Stimulated activated memory B cell treated with anti-CD40 and anti-IgM and Interleukin-4, amounts not matched to agents 10 μg/mL and 1 μg/mL and 100 μg/mL, for 72 hours (primary cell): ENCODE measurements around the gene SRL.
A peak's percentile ranks its signal among the peaks of the same experiment; 100 is the strongest.

ENCODE experiments used
- ATAC-seq: fragments of 150-1000 bp; cut with Tn5 transposase; 2 replicates; pipeline ENCODE4 v1.10.0; 2021
- H3K27ac Mint-ChIP-seq: one replicate; pipeline ENCODE4 v1.8.0; 2022; ENCODE audit warnings: mild to moderate bottlenecking, mixed read lengths
- H3K27me3 Mint-ChIP-seq: one replicate; pipeline ENCODE4 v1.8.0; 2022; ENCODE audit warnings: mixed read lengths
- H3K36me3 Mint-ChIP-seq: one replicate; pipeline ENCODE4 v1.8.0; 2022; ENCODE audit warnings: mixed read lengths
- H3K4me1 Mint-ChIP-seq: one replicate; pipeline ENCODE4 v1.8.0; 2022; ENCODE audit warnings: mixed read lengths
- H3K4me3 Mint-ChIP-seq: one replicate; pipeline ENCODE4 v1.8.0; 2022; ENCODE audit warnings: mild to moderate bottlenecking, moderate library complexity, mixed read lengths
- H3K9me3 Mint-ChIP-seq: one replicate; pipeline ENCODE4 v1.8.0; 2022; ENCODE audit warnings: mixed read lengths

SRL gene

DNA sequence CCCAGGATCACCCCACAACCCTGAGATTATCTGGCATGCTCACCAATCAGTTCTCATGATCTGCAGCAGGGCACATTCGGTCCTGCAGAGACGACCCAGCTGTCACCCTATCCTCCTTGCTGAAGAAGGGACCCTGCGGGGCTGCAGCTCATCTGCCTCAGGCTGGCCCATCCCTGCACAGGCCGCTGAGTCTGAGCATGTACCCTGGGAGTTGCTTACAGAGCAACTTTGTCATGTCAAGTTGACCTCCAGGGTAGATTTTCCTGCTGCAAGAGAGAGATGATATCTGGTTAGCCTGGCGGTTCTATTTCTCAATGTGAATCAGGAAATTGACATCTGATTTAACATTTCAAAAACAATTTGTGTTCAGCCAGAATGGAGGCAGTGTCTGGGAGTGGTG, 89.6 kb downstream of the SRL start:
- ATAC-seq, result no peak
- H3K36me3 Mint-ChIP-seq, result no peaks in the 10 kb centered on the region
- H3K27ac Mint-ChIP-seq, result no peak overlapping the region
- H3K4me3 Mint-ChIP-seq, result no peak overlapping the region
- H3K27me3 Mint-ChIP-seq, result peaks cover 20% of the 10 kb centered on the region
- H3K9me3 Mint-ChIP-seq, result no peaks in the 10 kb centered on the region
- no peaks in the 10 kb centered on the region for H3K4me1 Mint-ChIP-seq

DNA sequence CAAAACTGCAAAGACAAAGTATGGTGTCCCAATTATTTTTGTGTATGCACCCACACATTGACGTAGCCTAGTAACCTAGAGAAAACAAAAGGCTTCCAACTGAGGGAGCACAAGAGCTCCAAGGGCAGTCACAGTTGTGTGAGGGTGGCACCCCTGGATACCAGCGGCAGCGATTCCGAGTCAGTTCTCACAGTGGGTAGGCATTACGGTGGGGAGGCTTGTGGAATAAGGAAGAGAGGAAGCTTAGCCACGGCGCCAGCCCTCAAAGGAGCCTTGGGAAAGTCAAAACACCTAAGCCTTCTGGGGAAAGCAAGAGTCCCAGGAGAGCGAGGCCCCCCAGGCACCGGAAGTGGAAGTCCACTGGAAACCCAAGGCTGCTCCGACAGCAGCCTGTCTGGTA, 94.6 kb downstream of the SRL start:
- H3K4me1 Mint-ChIP-seq, result peaks cover 4% of the 10 kb centered on the region

DNA sequence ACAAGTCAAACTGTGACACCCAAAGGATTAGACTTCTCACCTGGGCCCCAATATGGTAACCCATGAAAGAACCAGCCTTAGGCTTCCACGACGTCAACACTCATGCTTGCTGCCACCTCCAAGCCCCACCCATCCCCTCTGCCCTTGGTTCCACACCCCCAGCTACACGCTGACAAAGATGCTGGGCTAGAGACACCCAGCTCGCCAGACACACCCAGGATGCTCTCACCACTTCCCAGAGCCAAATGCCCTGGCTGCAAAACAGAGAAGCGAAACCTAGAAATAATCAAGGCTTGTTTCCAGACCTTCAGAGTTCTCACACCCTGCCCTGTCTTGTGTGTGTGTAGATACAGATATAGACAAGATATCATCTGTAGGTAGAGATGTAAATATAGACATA, 99.6 kb downstream of the SRL start:
- ATAC-seq, result peak; percentile 85
- Mint-ChIP-seq H3K4me1 (peaks cover 14% of the 10 kb centered on the region), H3K27ac (no peak overlapping the region), H3K4me3 (no peak overlapping the region), H3K27me3 (peaks cover 15% of the 10 kb centered on the region), H3K36me3 (no peaks in the 10 kb centered on the region), H3K9me3 (peaks cover 2% of the 10 kb centered on the region)

More for the DNA sequence above, 94.6 kb downstream of the SRL start:
- Mint-ChIP-seq H3K36me3 (no peaks in the 10 kb centered on the region), H3K9me3 (no peaks in the 10 kb centered on the region), H3K4me3 (no peak overlapping the region), H3K27me3 (peaks cover 16% of the 10 kb centered on the region), H3K27ac (no peak overlapping the region)
- ATAC-seq, result no peak

DNA sequence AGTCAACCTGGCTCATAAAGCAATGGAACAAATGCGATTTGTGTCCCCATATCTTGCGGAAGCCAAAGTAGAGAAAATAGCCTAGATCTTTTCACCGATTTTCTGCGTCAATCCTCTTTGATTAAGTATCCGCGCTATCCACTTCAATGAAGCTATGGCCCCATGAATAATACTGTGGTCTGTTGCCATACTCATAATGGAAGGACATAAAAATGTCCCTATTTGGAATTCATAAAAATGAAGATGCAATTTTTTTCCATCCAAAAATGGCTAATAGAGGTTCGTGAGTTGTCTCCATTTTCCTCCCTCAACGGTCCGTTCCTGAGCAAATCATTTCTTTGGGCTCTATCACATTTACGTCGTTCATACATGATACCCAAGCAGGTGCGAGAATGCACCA, 100.3 kb downstream of the SRL start:
- Mint-ChIP-seq H3K27ac (no peak overlapping the region), H3K27me3 (peaks cover 12% of the 10 kb centered on the region), H3K36me3 (no peaks in the 10 kb centered on the region), H3K4me3 (no peak overlapping the region), H3K9me3 (peaks cover 2% of the 10 kb centered on the region), H3K4me1 (peaks cover 14% of the 10 kb centered on the region)
- no peak for ATAC-seq

DNA sequence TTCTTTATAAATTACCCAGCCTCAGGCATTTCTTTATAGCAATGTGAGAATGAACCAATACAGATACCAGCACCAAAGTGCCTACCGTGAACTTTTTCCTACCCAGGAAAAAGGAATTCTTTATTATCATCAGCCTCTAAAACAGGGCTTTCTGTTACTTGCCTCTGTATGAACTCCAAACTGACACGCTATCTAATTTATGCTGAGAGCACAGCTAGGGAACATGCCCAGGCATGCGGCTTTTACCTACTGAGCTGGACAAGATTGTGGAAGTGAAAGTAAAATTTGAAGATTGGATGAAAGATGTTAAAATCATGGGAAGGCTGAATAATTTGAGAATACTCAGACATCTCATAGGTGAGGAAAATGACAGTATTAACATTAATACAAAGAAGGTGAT, 101.2 kb downstream of the SRL start:
- Mint-ChIP-seq H3K36me3 (no peaks in the 10 kb centered on the region), H3K9me3 (peaks cover 2% of the 10 kb centered on the region), H3K4me1 (peaks cover 14% of the 10 kb centered on the region), H3K4me3 (no peak overlapping the region), H3K27me3 (peaks cover 16% of the 10 kb centered on the region), H3K27ac (peak overlapping the region; percentile 8)
- no peak for ATAC-seq

DNA sequence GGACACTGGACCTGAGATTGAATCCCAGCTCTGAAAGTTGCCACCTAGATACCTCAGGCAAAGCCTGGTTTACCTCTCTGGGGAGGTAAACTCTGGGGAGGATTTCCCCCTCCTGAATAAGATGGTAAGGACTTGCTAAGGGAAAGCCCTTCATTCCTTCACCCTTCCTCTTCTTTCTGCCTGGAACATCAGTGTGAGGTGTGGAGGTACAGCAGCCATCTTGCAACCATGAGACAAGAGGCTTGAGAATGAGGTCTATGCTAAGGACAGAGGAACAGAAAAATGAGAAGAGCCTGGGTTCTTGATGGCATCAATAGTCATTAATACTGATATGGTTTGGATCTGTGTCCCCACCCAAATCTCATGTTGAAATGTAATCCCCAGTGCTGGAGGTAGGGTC, 101.9 kb downstream of the SRL start:
- peaks cover 23% of the 10 kb centered on the region for H3K27me3 Mint-ChIP-seq
- no peak for ATAC-seq
- peak overlapping the region; percentile 8 for H3K27ac Mint-ChIP-seq
- H3K36me3 Mint-ChIP-seq, result no peaks in the 10 kb centered on the region
- H3K4me3 Mint-ChIP-seq, result no peak overlapping the region
- H3K9me3 Mint-ChIP-seq, result peaks cover 2% of the 10 kb centered on the region
- H3K4me1 Mint-ChIP-seq, result peaks cover 14% of the 10 kb centered on the region
